ENCODE results near the gene UBE2D3. TPM values are rescaled to one million over a fixed set of nuclear protein-coding genes. Genes with fewer than 3 reads are reported as not detected.

UBE2D3 gene
- total RNA-seq, 4 donors from 2014 or later = 154 to 316 (median 267) TPM

DNA sequence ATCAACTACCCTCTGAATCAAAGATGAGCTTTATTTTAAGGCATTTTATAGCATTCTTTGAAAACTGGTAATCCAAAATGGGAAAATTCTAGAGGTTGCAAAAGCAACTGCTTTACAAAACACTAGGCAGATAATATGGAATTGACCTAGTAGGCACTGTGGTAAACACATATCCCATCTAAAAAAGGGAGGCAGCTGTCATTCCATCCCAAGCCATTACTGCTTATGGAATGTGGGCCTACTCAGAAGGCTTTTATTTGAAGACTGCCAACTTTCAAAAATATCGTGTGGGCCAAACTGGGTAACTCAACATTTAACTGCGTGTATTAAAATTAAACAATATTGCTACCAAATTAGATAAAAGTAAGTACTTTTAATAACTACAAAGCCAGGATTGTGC is 19.3 kb downstream of the UBE2D3 start:
- Histone ChIP-seq H3K27me3 (no peaks in the 10 kb centered on the region), H3K27ac (no peak overlapping the region), H3K4me3 (no peak overlapping the region), H3K9me3 (no peaks in the 10 kb centered on the region), H3K4me1 (peaks cover 6 to 55% (median 12%) of the 10 kb centered on the region in 4 donors), H3K36me3 (peaks cover 0 to 32% (median 4%) of the 10 kb centered on the region in 4 donors)
- intact Hi-C loops (cut with DNase I; ENCODE audit: low total_unique reads) = no loop called here
- DNase-seq = no peak
- TF ChIP-seq POLR2AphosphoS5 (IDR thresholded peaks at IDR 0.05) (no peak), POLR2A (IDR thresholded peaks at IDR 0.05) (no peak), EP300 (IDR thresholded peaks at IDR 0.05; ENCODE audit: low read depth) (no peak)
- TF ChIP-seq, protein P1, sequence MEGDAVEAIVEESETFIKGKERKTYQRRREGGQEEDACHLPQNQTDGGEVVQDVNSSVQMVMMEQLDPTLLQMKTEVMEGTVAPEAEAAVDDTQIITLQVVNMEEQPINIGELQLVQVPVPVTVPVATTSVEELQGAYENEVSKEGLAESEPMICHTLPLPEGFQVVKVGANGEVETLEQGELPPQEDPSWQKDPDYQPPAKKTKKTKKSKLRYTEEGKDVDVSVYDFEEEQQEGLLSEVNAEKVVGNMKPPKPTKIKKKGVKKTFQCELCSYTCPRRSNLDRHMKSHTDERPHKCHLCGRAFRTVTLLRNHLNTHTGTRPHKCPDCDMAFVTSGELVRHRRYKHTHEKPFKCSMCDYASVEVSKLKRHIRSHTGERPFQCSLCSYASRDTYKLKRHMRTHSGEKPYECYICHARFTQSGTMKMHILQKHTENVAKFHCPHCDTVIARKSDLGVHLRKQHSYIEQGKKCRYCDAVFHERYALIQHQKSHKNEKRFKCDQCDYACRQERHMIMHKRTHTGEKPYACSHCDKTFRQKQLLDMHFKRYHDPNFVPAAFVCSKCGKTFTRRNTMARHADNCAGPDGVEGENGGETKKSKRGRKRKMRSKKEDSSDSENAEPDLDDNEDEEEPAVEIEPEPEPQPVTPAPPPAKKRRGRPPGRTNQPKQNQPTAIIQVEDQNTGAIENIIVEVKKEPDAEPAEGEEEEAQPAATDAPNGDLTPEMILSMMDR (IDR thresholded peaks at IDR 0.05) = no peak
- WGBS, 2 donors (ENCODE audit: low coverage in 1 of 2) = 76 to 80% methylated on average over 2 of the region's 2 CpGs
- in situ Hi-C loops (cut with MboI; ENCODE audit: low pct_ligation_motif_present in 1 of 4, low pct_unique_long_range_greater_than_20kb in 1 of 4, low sequenced_read_pairs in 3 of 4) = no loop called here

DNA sequence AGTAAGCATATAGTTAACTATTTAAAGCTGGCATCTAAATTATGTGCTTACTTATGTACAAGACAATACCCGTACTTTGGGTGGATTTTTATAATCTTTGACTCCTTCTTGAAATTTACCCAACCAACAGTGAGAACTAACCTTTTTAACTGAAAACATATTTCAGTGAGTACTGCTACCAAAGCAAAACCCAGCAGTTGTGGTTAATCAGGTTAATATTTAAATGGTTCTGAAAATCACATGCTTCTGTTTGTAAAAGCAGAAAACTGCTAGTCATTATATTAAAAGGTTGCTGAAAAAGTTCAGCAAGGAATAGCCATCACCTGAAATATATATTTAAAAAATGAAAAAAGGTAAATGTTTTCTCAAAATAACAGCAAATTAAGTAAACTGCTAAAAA is 20.0 kb downstream of the UBE2D3 start:
- Histone ChIP-seq H3K9me3 (no peaks in the 10 kb centered on the region), H3K27me3 (no peaks in the 10 kb centered on the region), H3K27ac (no peak overlapping the region), H3K4me3 (no peak overlapping the region), H3K36me3 (peaks cover 0 to 32% (median 5%) of the 10 kb centered on the region in 4 donors), H3K4me1 (peaks cover 6 to 49% (median 9%) of the 10 kb centered on the region in 4 donors)
- intact Hi-C loops (cut with DNase I; ENCODE audit: low total_unique reads) (no loop called here), in situ Hi-C loops (cut with MboI; ENCODE audit: low pct_ligation_motif_present in 1 of 4, low pct_unique_long_range_greater_than_20kb in 1 of 4, low sequenced_read_pairs in 3 of 4) (no loop called here)
- 50 to 72% methylated on average over 1 of the region's 1 CpG for WGBS, 2 donors (ENCODE audit: low coverage in 1 of 2)
- DNase-seq = no peak
- TF ChIP-seq EP300 (IDR thresholded peaks at IDR 0.05; ENCODE audit: low read depth) (no peak), POLR2A (IDR thresholded peaks at IDR 0.05) (no peak), POLR2AphosphoS5 (IDR thresholded peaks at IDR 0.05) (no peak)
- TF ChIP-seq, protein P1 (IDR thresholded peaks at IDR 0.05) = no peak

DNA sequence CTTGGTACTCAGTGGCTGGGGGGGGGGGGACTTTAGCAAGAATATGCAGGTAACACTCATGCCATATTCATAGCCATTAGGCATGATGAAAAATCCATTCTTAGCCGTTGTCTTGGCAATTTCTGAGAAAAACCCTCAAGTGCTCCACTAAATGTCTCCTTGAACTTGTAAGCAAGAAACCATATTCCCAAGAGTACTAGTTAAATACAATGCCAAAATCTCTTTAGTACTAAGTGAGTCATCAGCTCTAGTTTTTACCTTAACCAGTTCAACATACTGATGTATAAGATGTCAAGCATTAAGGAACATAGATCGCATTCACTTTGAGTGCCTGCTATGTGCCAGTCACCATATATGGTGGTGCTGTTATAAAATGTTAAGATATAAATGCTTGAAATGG is 27.5 kb downstream of the UBE2D3 start:
- no peaks in the 10 kb centered on the region for H3K9me3 ChIP-seq
- no peaks in the 10 kb centered on the region for H3K27me3 ChIP-seq
- no peaks in the 10 kb centered on the region for H3K4me1 ChIP-seq
- intact Hi-C loops (cut with DNase I; ENCODE audit: low total_unique reads) = no loop called here
- peaks cover 0 to 70% (median 24%) of the 10 kb centered on the region in 4 donors for H3K36me3 ChIP-seq
- no peak for DNase-seq
- no peak overlapping the region for H3K27ac ChIP-seq
- in situ Hi-C loops (cut with MboI; ENCODE audit: low pct_ligation_motif_present in 1 of 4, low pct_unique_long_range_greater_than_20kb in 1 of 4, low sequenced_read_pairs in 3 of 4) = no loop called here
- TF ChIP-seq, protein P1 (IDR thresholded peaks at IDR 0.05) = no peak
- no peak for TF ChIP-seq POLR2AphosphoS5 (IDR thresholded peaks at IDR 0.05)
- no peak for TF ChIP-seq POLR2A (IDR thresholded peaks at IDR 0.05)
- TF ChIP-seq EP300 (IDR thresholded peaks at IDR 0.05; ENCODE audit: low read depth) = no peak
- H3K4me3 ChIP-seq = no peak overlapping the region
- WGBS, 2 donors (ENCODE audit: low coverage in 1 of 2) = 85 to 100% methylated on average over 1 to 2 of the region's 2 CpGs

DNA sequence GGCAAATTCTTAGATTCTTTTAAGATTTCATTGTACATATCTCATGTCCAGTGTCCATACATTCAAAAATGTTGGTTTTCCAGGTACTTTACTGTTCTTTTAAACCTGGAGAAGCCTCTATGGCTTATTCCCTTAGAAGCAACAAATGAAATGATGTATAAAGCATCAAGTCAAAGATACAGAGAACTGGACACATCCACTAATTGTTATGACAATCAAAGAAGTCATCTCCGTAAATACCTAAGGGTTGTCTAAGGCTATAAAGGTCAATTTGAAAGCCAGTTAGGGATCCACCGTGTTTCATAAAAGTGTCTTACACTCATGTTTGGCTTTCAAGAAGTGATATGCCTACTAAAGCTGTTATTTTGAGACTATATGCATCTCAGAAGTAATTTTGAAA is 32.4 kb downstream of the UBE2D3 start:
- no peak for DNase-seq
- 91 to 100% methylated on average over 2 of the region's 2 CpGs for WGBS, 2 donors (ENCODE audit: low coverage in 1 of 2)
- no peak overlapping the region for H3K27ac ChIP-seq
- intact Hi-C loops (cut with DNase I; ENCODE audit: low total_unique reads) = no loop called here
- peaks cover 0 to 41% (median 13%) of the 10 kb centered on the region in 4 donors for H3K36me3 ChIP-seq
- H3K9me3 ChIP-seq = no peaks in the 10 kb centered on the region
- no peak overlapping the region for H3K4me3 ChIP-seq
- no peaks in the 10 kb centered on the region for H3K4me1 ChIP-seq
- no peak for TF ChIP-seq EP300 (IDR thresholded peaks at IDR 0.05; ENCODE audit: low read depth)
- no peak for TF ChIP-seq POLR2A (IDR thresholded peaks at IDR 0.05)
- TF ChIP-seq, protein P1 (IDR thresholded peaks at IDR 0.05) = no peak
- TF ChIP-seq POLR2AphosphoS5 (IDR thresholded peaks at IDR 0.05) = no peak
- H3K27me3 ChIP-seq = no peaks in the 10 kb centered on the region
- in situ Hi-C loops (cut with MboI; ENCODE audit: low pct_ligation_motif_present in 1 of 4, low pct_unique_long_range_greater_than_20kb in 1 of 4, low sequenced_read_pairs in 3 of 4) = no loop called here
